ELF-1 (cell line): ENCODE data around the gene CD24.

Experiments used
- DNase-seq: peaks from one replicate; pipeline ENCODE4 v3.0.0-alpha.2; 2016; ENCODE audit warnings: low read depth, low spot score

Gene CD24

DNA sequence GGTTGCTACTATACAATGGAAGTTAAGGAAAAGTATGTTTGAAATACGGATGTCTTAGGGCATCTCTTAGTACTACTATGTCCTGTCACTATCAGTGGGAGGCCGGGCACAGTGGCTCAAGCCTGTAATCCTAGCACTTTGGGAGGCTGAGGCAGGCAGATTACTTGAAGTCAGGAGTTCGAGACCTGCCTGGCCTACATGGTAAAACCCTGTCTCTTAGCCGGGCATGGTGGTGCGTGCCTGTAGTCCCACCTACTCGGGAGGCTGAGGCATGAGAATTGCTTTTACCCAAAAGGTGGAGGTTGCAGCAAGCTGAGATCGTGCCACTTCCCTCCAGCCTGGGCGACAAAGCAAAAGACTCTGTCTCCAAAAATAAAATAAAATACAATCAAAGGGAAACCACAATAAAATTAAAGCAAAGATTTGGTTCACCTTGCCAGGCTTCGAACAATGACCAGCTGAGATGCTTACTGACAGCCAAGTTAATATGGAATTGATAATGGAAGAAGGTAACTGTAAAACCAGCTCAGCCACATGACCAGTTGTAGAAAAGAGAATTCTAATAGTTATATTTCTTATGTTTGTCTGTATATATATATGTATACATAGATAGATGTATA lies 6.5 kb downstream of the CD24 start:
- DNase-seq: peak; percentile 18

DNA sequence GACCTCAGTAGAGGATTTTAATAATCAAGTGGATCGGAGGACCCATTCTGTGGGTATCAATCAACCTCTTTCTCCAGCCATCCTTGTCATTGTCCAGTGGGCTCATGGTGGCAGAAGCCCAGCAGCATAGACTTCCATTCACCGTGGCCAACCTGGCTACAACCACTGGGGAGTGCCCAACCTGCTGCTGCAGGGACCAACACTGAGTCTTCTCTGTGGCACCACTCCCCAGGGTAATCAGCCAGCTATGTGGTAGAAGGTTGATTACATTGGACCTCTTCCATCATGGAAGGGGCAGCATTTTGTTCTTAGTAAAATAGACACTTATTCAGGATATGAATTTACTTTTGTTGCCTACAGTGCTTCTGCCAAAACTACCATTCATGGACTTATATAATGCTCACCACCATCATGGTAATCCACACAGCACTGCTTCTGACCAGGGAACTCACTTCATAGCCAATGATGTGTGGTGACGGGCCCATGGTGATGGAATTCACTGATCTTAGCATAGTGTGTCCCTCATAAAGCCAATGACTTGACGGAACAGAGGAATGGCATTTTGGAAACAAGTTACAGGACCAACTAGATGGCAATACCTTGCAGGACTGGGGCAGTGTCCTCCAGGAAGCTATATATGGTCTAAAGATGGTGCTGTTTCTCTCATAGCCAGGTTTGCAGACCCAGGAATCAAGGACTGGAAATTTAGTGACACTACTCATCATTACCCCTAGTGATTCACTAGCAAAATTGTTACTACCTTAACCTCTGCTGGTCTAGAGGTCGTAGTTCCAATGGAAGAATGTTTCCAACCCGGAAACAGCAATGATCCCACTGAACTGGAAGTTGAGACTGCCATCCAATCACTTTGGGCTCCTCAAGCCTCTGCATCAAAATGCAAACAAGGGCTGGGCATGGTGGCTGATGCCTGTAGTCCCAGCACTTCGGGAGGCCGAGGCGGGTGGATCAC lies 7.6 kb downstream of the CD24 start:
- DNase-seq: peak; percentile 15

DNA sequence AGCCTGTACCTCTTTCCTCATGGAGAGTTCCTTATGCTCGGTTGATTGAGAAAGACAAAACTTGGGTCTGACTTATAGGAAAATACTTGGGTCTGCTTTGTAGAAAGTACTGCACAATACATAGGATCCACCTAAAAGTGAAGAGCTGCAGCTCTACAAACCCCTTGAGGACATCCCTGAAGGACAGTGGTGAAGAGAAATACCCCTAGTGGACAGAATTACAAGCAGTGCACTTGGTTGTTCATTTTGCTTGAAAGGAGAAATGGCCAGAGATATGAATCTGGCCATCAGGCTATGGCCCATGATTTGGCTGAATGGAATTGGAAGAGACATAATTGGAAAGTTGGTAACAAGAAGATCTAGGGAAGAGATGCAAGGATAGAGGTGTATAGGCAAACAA lies 8.3 kb downstream of the CD24 start:
- no peak for DNase-seq

DNA sequence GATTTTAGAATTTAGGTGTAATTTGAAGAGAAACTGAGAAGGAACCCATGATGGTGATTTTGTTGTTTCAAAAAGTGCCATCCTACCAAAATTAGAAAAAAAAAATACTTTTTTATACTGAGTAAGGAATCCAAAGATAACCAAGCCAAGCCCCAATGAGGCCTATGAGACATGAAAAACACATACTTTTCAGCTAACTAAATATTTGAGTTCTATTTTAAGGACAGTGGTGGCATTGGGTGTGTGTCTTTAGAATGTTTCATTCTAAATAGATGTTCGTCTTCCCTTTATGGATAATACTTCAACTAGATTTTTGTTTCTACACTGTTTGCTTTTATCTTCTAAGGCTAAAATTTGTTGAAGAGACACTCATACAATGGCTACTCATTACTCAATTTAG lies 9.6 kb downstream of the CD24 start:
- DNase-seq: no peak

DNA sequence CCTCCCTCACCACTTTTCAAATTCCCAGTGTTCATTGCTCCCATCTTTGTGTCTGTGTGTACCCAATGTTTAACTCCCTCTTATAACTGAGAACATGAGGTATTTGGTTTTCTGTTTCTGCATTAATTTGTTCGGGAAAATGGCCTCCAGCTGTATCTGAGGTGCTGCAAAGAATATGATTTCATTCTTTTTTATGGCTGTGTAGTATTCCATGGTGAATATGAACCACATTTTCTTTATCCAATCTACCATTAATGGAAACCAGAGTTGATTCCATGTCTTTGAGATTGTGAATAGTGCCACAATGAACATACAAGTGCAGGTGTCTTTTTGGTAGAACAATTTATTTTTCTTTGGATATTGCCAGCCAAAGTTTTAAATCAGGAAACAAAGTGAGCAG lies 10.4 kb downstream of the CD24 start:
- no peak for DNase-seq

DNA sequence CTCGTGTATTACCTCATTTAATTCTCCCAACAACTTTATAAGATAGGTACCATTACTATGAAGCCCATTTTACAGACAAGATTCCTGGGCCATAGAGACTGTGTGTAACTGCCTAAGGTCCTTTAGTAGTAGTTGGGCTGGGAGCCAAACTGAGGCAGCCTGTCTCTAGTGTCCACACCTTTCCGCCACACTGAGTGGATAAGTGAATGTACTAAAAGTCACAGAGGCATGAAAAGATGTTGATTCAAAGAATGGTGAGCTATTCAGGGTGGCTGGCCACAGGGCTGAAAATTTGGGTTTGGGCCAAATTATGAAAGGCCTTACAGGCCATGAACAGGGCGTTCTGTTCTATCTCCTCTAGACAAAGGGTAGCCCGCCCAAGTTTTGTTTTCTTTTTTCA lies 11.0 kb downstream of the CD24 start:
- DNase-seq: no peak

DNA sequence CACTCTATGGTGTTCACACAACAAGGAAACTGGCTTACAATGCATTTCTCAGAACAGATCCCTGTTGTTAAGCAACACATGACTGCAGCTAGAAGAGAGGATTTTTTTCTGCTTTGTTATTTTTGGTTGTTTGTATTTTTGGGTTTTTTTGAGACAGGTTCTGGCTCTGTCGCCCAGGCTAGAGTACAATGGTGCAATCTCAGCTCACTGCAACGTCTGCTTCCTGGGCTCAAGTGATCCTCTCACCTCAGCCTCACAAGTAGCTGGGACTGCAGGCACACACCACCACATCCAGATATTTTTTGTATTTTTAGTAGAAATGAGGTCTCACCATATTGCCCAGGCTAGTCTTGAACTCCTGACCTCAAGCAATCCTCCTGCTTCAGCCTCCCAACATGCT lies 12.7 kb downstream of the CD24 start:
- DNase-seq: no peak

DNA sequence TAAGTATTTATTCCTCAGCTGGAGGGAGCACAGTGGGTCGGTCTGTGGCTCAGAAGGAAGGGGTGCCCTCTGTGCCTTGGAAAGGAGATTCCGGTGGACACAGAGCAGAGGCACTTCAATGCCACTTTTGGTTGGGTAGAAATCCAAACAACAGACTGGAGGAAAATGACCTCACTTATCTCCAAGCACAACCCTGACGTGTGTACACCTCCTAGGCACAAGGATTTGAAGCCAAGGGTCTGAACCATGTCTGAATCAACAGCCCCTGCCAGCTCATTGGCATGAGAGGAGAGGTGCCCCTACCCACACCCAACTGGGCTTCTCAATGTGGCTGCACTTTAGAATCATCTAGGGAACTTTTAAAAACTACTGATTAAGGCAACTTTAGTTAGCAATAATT lies 13.4 kb downstream of the CD24 start:
- DNase-seq: no peak

DNA sequence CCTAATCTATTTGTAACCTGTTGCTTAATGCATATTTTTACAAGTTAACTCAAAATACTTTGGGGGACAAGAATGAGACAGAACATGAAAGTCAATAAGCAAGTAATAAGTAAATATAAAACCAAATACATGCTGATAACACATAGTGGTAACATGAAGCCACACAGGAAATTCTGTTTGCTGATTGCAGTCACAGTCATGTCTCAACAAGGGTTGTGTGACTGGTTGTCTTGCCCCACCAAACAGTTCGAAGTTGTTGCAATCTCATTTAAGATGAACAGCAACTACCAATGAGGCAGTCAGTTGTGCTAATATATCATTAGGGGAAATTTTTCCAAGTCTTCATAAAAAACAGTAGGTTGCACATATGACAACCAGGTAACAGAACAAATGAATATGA lies 14.5 kb downstream of the CD24 start:
- DNase-seq: no peak

DNA sequence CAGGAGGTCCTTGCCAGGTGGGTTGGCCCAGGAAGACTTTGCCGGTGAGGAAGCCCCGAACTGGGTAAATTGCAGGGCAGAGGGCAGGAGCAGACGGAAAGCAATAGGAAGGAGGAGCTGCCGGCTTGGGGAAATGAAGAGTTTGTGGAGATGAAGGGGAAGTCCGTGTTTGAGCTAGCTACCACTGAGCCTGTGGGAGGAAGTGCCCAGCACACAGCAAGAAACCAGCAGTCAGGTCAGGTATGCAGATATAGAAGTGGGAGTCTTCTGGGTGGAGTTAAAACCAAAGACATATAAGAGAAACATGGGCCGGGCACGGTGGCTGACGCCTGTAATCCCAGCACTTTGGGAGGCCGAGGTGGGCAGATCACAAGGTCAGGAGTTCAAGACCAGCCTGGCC lies 34.7 kb downstream of the CD24 start:
- no peak for DNase-seq

DNA sequence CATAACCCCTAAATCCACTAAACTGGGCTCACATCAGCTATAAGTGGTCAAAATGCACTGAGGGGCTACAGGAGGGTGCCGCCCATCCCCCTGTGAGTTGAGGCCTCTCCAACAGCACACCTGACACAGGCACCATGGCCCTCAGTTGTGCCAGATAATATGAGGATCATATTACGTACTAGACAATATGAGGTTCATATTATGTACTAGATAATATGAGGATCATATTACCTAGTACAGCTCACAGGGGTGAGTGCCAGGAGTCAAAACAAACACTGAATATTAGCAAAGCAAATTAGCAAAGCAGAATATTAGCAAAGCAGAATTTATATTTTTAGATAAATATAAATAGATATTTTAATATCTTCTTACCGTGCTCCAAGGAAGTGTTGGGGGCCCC lies 35.3 kb downstream of the CD24 start:
- no peak for DNase-seq

DNA sequence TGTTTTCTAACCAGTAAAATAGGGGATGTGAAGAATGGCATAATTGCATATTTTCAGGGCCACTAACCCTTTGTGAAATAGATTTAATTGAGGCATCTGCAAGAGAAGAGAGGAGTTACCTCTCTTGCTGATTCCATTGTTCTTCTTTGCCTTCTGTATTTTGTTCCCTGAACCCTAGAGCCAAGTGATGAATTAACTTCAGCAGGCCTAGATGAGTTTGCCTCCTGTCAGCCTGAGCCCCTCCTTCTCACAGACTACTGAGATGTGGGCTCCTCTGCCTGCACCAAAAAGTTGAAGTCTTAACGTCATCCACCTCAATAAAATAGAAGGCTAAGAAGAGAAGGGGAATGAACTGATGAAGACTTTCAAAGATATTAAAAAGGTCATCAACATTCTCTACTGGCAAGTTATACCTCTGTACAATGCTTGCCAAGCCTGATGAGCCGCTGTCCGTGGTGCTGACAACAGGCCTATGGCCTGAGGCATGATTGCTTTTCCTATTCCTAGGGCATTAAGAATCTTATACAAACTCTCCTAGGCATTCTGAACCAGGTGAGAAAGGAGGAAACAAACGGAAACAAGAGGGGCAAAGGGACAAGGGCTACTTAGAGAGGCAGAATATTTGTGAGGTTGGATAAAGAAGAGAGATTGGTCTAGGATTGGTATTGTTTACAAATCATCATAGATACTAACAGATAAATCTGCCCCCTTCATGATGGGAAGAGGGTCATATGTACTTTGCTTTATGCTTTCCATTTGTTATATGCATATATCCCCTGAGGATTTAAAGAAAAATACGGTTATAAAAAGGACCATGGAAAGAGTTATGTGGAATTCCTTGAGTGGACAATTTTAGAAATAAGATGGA lies 46.8 kb downstream of the CD24 start:
- peak; percentile 49 for DNase-seq

DNA sequence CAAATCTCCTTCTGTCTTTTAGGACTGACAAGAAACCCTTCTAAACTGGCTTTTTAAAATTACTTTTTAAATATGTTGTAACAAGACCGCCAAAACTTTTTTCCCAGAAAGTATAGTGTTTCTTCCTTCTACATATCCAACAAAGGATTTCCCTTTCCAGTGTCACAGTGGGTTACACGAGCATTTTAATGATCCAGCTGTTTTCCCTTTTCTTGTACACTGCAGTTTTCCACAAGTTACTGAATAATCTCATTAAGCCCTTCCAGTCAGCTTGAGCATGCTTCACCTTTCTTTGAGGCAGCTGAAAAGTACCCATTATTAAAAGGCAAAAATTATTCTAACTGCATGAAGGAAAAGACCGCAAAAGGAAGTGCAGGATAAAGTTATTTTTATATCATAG lies 48.6 kb downstream of the CD24 start:
- no peak for DNase-seq

DNA sequence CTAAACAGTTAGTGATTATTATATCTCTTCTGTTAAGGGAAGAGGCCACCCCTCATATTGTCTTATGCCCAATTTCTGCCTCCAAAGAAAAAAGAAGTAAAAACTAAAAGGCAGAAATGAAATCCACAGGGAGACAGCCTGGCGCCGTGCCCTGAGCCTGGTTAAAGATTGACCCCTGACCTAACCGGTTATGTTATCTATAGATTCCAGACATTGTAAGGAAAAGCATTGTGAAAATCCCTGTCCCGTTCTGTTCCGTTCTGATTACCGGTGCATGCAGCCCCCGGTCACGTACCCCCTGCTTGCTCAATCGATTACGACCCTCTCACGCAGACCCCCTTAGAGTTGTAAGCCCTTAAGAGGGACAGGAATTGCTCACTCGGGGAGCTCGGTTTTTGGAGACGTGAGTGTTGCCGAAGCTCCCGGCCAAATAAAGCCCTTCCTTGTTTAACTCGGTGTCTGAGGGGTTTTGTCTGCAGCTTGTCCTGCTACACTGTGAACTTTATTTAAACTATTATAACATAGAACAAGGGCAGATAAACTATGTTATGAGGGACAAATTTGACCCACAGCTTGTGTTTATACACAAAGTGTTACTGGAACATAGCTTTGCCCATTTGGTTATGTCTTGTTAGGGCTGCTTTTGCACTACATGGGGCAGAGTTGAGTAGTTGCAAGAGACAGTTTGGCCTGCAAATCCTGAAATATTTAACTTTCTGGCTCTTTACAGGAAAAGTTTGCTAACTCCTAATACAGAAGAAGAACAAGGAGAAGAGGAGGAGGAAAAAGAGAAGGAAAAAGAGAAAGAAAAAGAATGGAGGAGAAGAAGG lies 49.6 kb downstream of the CD24 start:
- DNase-seq: no peak

DNA sequence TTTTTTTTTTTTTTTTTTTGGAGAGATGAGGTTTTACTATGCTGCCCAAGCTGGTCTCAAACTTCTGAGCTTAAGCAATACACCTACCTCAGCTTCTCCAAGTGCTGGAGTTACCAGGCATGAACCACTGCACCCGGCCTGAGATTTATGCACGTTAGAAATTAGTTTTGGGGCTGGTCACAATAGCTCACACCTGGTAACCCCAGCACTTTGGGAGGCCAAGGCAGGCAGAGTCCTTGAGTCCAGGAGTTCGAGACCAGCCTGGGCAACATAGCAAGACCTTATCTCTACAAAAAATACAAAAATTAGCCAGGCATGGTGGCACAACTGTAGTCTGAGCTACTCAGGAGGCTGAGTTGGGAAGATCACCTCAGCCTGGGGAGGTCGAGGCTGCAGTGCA lies 51.9 kb downstream of the CD24 start:
- DNase-seq: no peak
